K562 (cell line): ENCODE data around the gene MIER2. TPM values are rescaled to one million over a fixed set of nuclear protein-coding genes. Genes with fewer than 3 reads are reported as not detected.
A peak's percentile ranks its signal among the peaks of the same experiment; 100 is the strongest.

ENCODE experiments used
- CREM ChIP-seq: IDR thresholded peaks from 2 replicates; pipeline ENCODE4 v1.6.1; 2014; ENCODE audit warnings: antibody characterized with exemption, low read depth
- E2F6 ChIP-seq, 2 experiments: IDR thresholded peaks; 2 replicates each; pipeline ENCODE4 v1.6.1; 2011; ENCODE audit warnings: borderline replicate concordance in 1 of 2, control low read depth in 1 of 2, low read depth in 1 of 2, low read length in 1 of 2, mild to moderate bottlenecking in 1 of 2, mixed read lengths in 1 of 2, moderate library complexity in 1 of 2; ENCODE audit not compliant: insufficient read depth in 1 of 2, insufficient read length in 1 of 2, poor library complexity in 1 of 2, severe bottlenecking in 1 of 2; ENCODE audit errors: extremely low read depth in 1 of 2
- ELF1 ChIP-seq: fragments of 200-800 bp; sonication (Bioruptor generic); IDR thresholded peaks from 2 replicates; pipeline ENCODE4 v1.6.1; 2016; ENCODE audit warnings: missing genetic modification characterization, missing compliant biosample characterization
- FOSL1 ChIP-seq: fragments of 200-800 bp; sonication (Bioruptor generic); conservative IDR thresholded peaks from 2 replicates; pipeline ENCODE4 v1.6.1; 2016; ENCODE audit warnings: missing genetic modification characterization, missing compliant biosample characterization
- GABPB1 ChIP-seq: sonication (generic); formaldehyde crosslinking; IDR thresholded peaks from 2 replicates; pipeline ENCODE4 v1.8.0; 2022; ENCODE audit warnings: mild to moderate bottlenecking, missing genetic modification reagents
- GATAD2A ChIP-seq: fragments of 450-650 bp; IDR thresholded peaks from 2 replicates; pipeline ENCODE4 v1.6.1; 2017
- HMG20A ChIP-seq: fragments of 450-650 bp; formaldehyde crosslinking; conservative IDR thresholded peaks from 2 replicates; pipeline ENCODE4 v1.4.0; 2020; ENCODE audit warnings: mild to moderate bottlenecking, mixed read lengths
- IFI16 ChIP-seq: fragments of 250-450 bp; sonication (Bioruptor Pico); IDR thresholded peaks from 2 replicates; pipeline ENCODE4 v2.1.2; 2022; ENCODE audit warnings: mild to moderate bottlenecking, inconsistent platforms
- KDM1A ChIP-seq, 2 experiments: fragments of 450-650 bp; IDR thresholded peaks; 2 replicates each; pipeline ENCODE4 v1.6.1; 2016; ENCODE audit warnings: mild to moderate bottlenecking in 2 of 2
- MTA3 ChIP-seq: fragments of 450-650 bp; formaldehyde crosslinking; IDR thresholded peaks from 2 replicates; pipeline ENCODE4 v1.6.1; 2017; ENCODE audit warnings: mild to moderate bottlenecking, borderline replicate concordance
- MXI1 ChIP-seq: IDR thresholded peaks from 2 replicates; pipeline ENCODE4 v1.6.1; 2011; ENCODE audit warnings: low read depth, mild to moderate bottlenecking, improper control_type of control experiment, low read length
- NRF1 ChIP-seq, 2 experiments: fragments of 450-650 bp; IDR thresholded peaks in 1 of 2; conservative IDR thresholded peaks in 1 of 2; 2 replicates each; pipeline ENCODE4 v1.6.1; 2014; ENCODE audit warnings: mild to moderate bottlenecking in 2 of 2
- RBM14 ChIP-seq: fragments of 200-400 bp; formaldehyde crosslinking; IDR thresholded peaks from 2 replicates; pipeline ENCODE4 v1.6.1; 2018; ENCODE audit warnings: low read depth, mild to moderate bottlenecking, low read length, moderate library complexity, borderline replicate concordance; ENCODE audit not compliant: insufficient read depth
- RBM15 ChIP-seq: fragments of 200-400 bp; formaldehyde crosslinking; IDR thresholded peaks from 2 replicates; pipeline ENCODE4 v1.6.1; 2018; ENCODE audit warnings: mild to moderate bottlenecking, low read length, moderate library complexity; ENCODE audit not compliant: insufficient read depth
- RHOXF2B ChIP-seq: fragments of 250-450 bp; sonication (Bioruptor Pico); conservative IDR thresholded peaks from 2 replicates; pipeline ENCODE4 v1.5.1; 2021
- SAFB2 ChIP-seq: fragments of 200-400 bp; formaldehyde crosslinking; IDR thresholded peaks from 2 replicates; pipeline ENCODE4 v1.6.1; 2018; ENCODE audit warnings: borderline replicate concordance, low read length, low read depth, moderate library complexity; ENCODE audit not compliant: severe bottlenecking
- STAT5B ChIP-seq: fragments of 250-450 bp; sonication (Bioruptor Pico); IDR thresholded peaks from 2 replicates; pipeline ENCODE4 v1.8.0; 2021; ENCODE audit warnings: mild to moderate bottlenecking, inconsistent platforms
- TRIM25 ChIP-seq: fragments of 450-650 bp; IDR thresholded peaks from 2 replicates; pipeline ENCODE4 v1.7.0; 2016; ENCODE audit warnings: borderline replicate concordance
- UBTF ChIP-seq, 2 experiments: IDR thresholded peaks; 2 replicates each; pipeline ENCODE4 v1.6.1; 2012; ENCODE audit warnings: improper control_type of control experiment in 2 of 2, low read depth in 2 of 2, low read length in 2 of 2, borderline replicate concordance in 1 of 2
- ZNF384 ChIP-seq: IDR thresholded peaks from 2 replicates; pipeline ENCODE4 v1.6.1; 2012; ENCODE audit warnings: low read depth, low read length, improper control_type of control experiment
- ZNF398 ChIP-seq: fragments of 250-450 bp; sonication (Bioruptor Pico); IDR thresholded peaks from 2 replicates; pipeline ENCODE4 v1.8.0; 2021; ENCODE audit warnings: moderate library complexity, mild to moderate bottlenecking, inconsistent platforms
- ZNF551 ChIP-seq: fragments of 250-450 bp; sonication (Bioruptor Pico); IDR thresholded peaks from 2 replicates; pipeline ENCODE4 v1.5.0; 2021; ENCODE audit warnings: mild to moderate bottlenecking, moderate library complexity
- polyA plus RNA-seq, 8 experiments: library from polyadenylated mRNA; depleted of rRNA in 4 of 8; stranded (reverse) in 5 of 8; unstranded in 3 of 8; fragments of >200 nt; fragmentation: Nextera tagmentation in 2 of 8; fragmentation: Illumina TruSeq in 1 of 8; extraction: Ambion mirVana in 2 of 8; extraction: Trizol in 1 of 8; gene quantifications; 2 replicates each; pipeline versions ENCODE4 v1.2.1 to v1.2.3, GENCODE V29; 2011 to 2014; ENCODE audit warnings: inconsistent platforms in 1 of 8, missing spikeins in 1 of 8
- total RNA-seq, 7 experiments: library from RNA; depleted of rRNA in 6 of 7; stranded (reverse); fragments of >200 nt in 6 of 7; fragmentation: Illumina TruSeq in 2 of 7; extraction: Trizol in 2 of 7; gene quantifications; 2 replicates each; pipeline versions ENCODE4 v1.2.1 to v1.2.3, GENCODE V29; 2011 to 2021; ENCODE audit warnings: low replicate concordance in 1 of 7

The MIER2 gene
- total and polyA plus RNA-seq, 9 of the 15 experiments (the other 6 are each of a cell fraction or from before 2014, with no cell fraction given) = 0.46 to 34.7 (median 15.6) TPM

GRCh38 chr19:383040-383439, 38.4 kb upstream of the MIER2 start (continued):
- TF ChIP-seq GABPB1 (CRISPR knock-in tag) = no peak
- no peak for TF ChIP-seq KDM1A (IDR thresholded peaks at IDR 0.05)
- TF ChIP-seq CREM = peak; percentile 84
- no peak for TF ChIP-seq FOSL1 (tag)
- no peak for TF ChIP-seq MXI1
- TF ChIP-seq IFI16 (CRISPR knock-in tag) = no peak
- no peak for TF ChIP-seq STAT5B
- no peak for TF ChIP-seq ZNF384
- no peak for TF ChIP-seq NRF1 (conservative IDR thresholded peaks at IDR 0.05 in 1 of 2, IDR thresholded peaks at IDR 0.05 in 1 of 2)
- TF ChIP-seq ELF1 (tag) = no peak
- no peak for TF ChIP-seq RBM14
- no peak for TF ChIP-seq UBTF (IDR thresholded peaks at IDR 0.05; ENCODE audit: borderline replicate concordance in 1 of 2, low read depth in 2 of 2, low read length in 2 of 2)
- no peak for TF ChIP-seq GATAD2A
- 0 out of 2 replicates have a peak, but pooled peaks have one; percentile 22 for TF ChIP-seq MTA3
- no peak for TF ChIP-seq RBM15
- TF ChIP-seq HMG20A = no peak
- no peak for TF ChIP-seq SAFB2
- TF ChIP-seq ZNF398 (CRISPR knock-in tag) = no peak
- TF ChIP-seq RHOXF2B (CRISPR knock-in tag) = no peak
- TF ChIP-seq ZNF551 = no peak
- TF ChIP-seq TRIM25 = no peak
- no peak for TF ChIP-seq E2F6 (IDR thresholded peaks at IDR 0.05; ENCODE audit: borderline replicate concordance in 1 of 2, extremely low read depth in 1 of 2, insufficient read depth in 1 of 2, insufficient read length in 1 of 2, low read depth in 1 of 2, low read length in 1 of 2, poor library complexity in 1 of 2, severe bottlenecking in 1 of 2)
